GM13976 (cell line): ENCODE results near the gene CTSH.

ENCODE experiments used
- DNase-seq: peaks from one replicate; pipeline ENCODE4 v3.0.0; 2012; ENCODE audit warnings: low spot score
- CTCF ChIP-seq: IDR thresholded peaks from 2 replicates; pipeline ENCODE4 v1.5.1; 2012; ENCODE audit warnings: borderline replicate concordance, mild to moderate bottlenecking; ENCODE audit not compliant: insufficient read depth; ENCODE audit errors: extremely low read depth, missing control alignments, control extremely low read depth
- in situ Hi-C: fragments of 300-500 bp; cut with MboI; formaldehyde crosslinking; loops from one replicate; pipeline ENCODE4 v1.12.0; 2022; ENCODE audit warnings: low sequenced_read_pairs, mixed read lengths, inconsistent platforms; ENCODE audit not compliant: unreplicated experiment

CTSH gene

DNA sequence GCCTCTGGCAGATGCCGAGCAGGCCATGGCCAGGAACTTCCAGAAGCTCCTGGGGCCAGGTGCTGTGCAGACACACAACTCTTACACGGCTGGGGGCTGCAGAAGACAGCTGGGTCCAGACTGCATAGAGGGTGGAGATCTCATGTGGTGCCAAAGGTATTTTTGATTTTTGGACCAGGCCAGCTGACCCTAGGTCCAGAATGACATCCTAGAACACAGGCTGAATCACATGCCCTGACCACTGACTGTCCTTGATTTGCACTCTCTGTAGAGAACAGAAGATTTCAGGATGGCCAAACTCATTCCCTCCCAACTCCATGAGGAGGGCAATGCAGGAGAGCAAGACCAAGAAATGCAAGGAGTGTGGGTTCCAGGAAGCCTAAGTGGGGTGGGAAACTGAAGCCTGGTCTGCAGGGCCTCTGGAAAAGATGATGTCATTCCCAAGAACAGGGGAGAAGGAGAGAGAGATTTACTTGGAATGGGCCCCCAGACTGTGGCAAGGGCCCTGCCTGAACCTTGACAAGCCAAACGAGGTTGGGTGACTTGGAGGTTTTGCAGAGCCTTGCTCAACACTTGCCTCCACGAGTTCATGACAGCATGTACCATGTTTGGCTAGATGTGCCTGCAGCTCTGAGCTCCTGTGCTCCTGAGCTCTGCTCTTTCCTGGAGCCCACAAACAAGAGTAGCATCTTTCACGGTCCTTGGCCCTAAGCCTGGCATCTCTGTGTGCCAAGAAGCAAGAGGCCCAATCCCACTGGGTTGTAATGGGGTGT is 38.5 kb upstream of the CTSH start:
- no peak for TF ChIP-seq CTCF
- DNase-seq: no peak
- in situ Hi-C loops: no loop called here

- in situ Hi-C loops: no loop called here
- DNase-seq: no peak
- TF ChIP-seq CTCF: no peak
Measured at GRCh38 chr15:78982736-78983135, 37.9 kb upstream of the CTSH start.

DNA sequence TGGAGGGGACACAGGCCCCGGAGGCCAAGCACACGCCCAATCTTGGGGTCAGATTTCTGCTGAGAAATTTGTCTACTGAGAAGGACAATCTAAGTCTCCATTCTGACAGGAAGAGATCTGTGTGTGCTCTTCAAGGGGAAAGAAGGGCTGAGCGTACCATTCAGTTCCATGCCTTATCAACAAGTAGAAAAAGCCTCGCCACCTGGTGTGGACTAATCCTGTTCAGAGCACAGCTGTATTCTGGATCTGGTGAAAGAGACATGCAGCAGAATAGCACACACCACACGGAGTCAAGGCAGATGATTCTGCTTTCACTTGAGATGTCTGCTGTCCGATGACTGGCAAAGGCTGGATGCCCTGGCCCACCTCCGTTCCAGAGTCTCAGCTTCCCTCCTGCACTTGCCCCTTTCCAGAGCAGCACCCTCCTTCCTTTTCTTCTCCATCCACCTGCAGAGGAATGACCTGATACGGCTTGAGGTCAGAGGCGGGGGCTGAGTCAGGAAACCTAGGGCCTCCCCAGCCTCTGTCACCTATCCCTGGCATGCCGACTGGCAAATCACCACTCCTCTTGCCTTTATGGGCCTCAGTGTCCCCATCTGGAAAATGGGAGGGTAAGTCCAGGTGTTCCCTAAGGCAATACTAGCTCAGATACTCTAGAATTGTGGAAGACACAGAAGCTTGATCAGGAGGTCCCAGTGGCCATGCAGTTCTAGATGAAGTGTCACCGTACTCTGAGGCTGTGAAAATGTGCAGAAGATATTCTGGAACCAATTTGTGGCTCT is 36.9 kb upstream of the CTSH start:
- in situ Hi-C loops: no loop called here
- no peak for TF ChIP-seq CTCF
- DNase-seq: no peak

DNA sequence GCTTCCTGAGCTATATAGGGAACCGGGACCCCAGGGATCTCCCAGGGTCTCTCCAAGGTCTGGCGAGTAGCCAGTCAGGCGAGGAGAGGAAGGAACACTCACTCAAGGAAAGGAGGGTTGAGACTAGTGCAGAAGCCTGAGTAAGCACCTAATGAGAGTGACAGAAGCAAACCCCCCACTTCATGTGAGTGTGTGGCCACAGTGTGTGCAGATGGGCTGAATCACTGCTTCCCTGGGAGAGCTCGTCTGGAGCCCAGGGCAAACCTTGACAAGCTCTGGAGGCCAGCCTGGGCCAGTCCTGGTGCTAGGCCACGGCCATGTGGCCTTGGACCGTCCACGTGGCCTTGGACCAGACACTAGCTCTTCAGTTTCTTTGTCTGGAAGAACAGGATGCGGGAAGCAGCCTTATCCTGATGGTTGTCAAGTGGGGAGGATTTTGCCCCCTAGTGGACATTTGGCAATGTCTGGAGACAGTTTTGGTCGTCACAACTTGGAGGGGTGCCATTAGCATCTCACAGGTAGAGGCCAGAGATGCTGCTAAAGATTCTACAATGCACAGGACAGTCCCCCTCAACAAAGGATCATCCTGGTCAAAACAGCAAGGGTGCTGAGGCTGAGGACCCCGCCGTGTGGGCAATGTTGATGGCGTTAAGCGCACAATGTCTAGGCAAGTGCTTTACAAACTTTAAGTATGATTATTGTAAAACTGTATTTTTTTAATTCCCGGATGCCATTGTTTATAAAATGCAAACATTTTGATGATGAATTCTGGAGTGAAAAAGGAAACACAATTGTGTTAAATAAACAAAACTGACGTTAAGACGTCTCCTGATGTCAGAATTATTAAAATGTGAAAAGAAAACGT is 34.8 kb upstream of the CTSH start:
- in situ Hi-C loops: no loop called here
- TF ChIP-seq CTCF: peak; percentile 22
- DNase-seq: peak; percentile 72

DNA sequence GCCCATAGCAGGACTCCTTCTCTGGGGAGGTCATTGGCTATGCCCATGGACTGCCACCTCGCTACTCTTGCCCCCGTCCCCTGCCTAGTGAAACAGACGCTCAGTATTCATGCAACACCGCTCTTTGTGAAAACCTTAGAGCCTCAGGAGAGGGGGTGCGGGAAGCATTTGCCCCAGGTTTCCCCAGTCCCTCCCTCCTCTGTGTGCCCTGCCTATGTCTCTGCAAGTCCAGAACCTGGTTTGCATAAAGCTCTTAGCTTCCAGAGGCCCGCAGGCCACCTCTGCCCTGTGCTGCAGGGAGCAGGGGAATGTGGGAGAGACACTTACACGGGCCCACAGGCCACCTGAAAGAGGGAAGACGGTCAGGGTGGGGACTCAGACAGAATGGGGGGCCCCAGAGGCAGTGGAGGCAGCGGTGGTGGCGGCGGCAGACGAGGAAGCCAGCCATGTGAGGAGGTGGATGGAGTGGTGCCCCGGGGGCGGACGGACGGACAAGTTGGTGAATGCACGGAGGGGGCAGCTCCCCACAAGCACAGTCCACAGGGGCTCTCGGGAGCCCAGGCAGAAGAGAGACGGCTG is 33.8 kb upstream of the CTSH start:
- in situ Hi-C loops: no loop called here
- no peak for TF ChIP-seq CTCF
- no peak for DNase-seq
